MM.1S (cell line): ENCODE data around the gene TEX28.
"Not testable (repeated sequence)": the region's sequence is repeated elsewhere in the genome, so short reads cannot be mapped to it uniquely, and the experiment has no call there.

Experiments
- DNase-seq: peaks from one replicate; pipeline ENCODE4 v3.0.0-alpha.2; 2015
- H2AFZ ChIP-seq: fragments of 300-600 bp; sonication (generic); 2 replicates; pipeline ENCODE4 v1.6.0; 2016; ENCODE audit warnings: antibody characterized with exemption, low read length
- H3F3A ChIP-seq: fragments of 300-600 bp; sonication (generic); 2 replicates; pipeline ENCODE4 v1.6.1; 2016; ENCODE audit warnings: mild to moderate bottlenecking, antibody characterized with exemption, low read length, moderate library complexity, mixed read lengths; ENCODE audit not compliant: insufficient read depth
- H3K27ac ChIP-seq: fragments of 300-600 bp; sonication (generic); 2 replicates; pipeline ENCODE4 v1.5.1; 2016; ENCODE audit warnings: mild to moderate bottlenecking, low read length
- H3K27me3 ChIP-seq: fragments of 300-600 bp; sonication (generic); replicated peaks from 2 replicates; pipeline ENCODE4 v1.6.0; 2016; ENCODE audit warnings: low read length; ENCODE audit not compliant: insufficient read depth
- H3K36me3 ChIP-seq: fragments of 300-600 bp; sonication (generic); replicated peaks from 2 replicates; pipeline ENCODE4 v1.6.1; 2016; ENCODE audit warnings: mild to moderate bottlenecking, low read length, mixed read lengths; ENCODE audit not compliant: insufficient read depth
- H3K4me1 ChIP-seq: fragments of 300-600 bp; sonication (generic); 2 replicates; pipeline ENCODE4 v1.6.1; 2016; ENCODE audit warnings: low read length, mixed read lengths
- H3K4me2 ChIP-seq: fragments of 300-600 bp; sonication (generic); 2 replicates; pipeline ENCODE4 v1.6.0; 2016; ENCODE audit warnings: low read depth, low read length
- H3K4me3 ChIP-seq: fragments of 300-600 bp; sonication (generic); 2 replicates; pipeline ENCODE4 v1.5.1; 2016; ENCODE audit warnings: low read length, mixed read lengths
- H3K79me2 ChIP-seq: fragments of 300-600 bp; sonication (generic); 2 replicates; pipeline ENCODE4 v1.6.1; 2016; ENCODE audit warnings: mixed run types, low read length, mixed read lengths
- H3K9ac ChIP-seq: fragments of 300-600 bp; sonication (generic); 2 replicates; pipeline ENCODE4 v1.6.1; 2016; ENCODE audit warnings: low read length, mixed read lengths
- H3K9me2 ChIP-seq: fragments of 300-600 bp; sonication (generic); replicated peaks from 2 replicates; pipeline ENCODE4 v1.6.1; 2016; ENCODE audit warnings: mild to moderate bottlenecking, low read length, mixed read lengths; ENCODE audit not compliant: insufficient read depth
- H3K9me3 ChIP-seq: fragments of 300-600 bp; sonication (generic); replicated peaks from 2 replicates; pipeline ENCODE4 v1.6.1; 2016; ENCODE audit warnings: mild to moderate bottlenecking, low read length, mixed read lengths; ENCODE audit not compliant: insufficient read depth
- H4K20me1 ChIP-seq: fragments of 300-600 bp; sonication (generic); 2 replicates; pipeline ENCODE4 v1.6.1; 2016; ENCODE audit warnings: mild to moderate bottlenecking, low read length, moderate library complexity, mixed read lengths; ENCODE audit not compliant: insufficient read depth
- EZH2 ChIP-seq: fragments of 300-600 bp; sonication (generic); optimal IDR thresholded peaks from 2 replicates; pipeline ENCODE3; 2017; ENCODE audit warnings: low read depth, mild to moderate bottlenecking, antibody characterized with exemption, low read length, mixed read lengths
- EZH2phosphoT487 ChIP-seq: fragments of 300-600 bp; sonication (generic); IDR thresholded peaks from 2 replicates; pipeline ENCODE4 v1.6.1; 2018; ENCODE audit warnings: antibody characterized with exemption, low read length
- TF ChIP-seq, protein P1 (sequence below): fragments of 300-600 bp; sonication (generic); IDR thresholded peaks from 2 replicates; pipeline ENCODE4 v1.5.1; 2016; ENCODE audit warnings: antibody characterized with exemption, low read length, mixed read lengths

The TEX28 gene, protein sequence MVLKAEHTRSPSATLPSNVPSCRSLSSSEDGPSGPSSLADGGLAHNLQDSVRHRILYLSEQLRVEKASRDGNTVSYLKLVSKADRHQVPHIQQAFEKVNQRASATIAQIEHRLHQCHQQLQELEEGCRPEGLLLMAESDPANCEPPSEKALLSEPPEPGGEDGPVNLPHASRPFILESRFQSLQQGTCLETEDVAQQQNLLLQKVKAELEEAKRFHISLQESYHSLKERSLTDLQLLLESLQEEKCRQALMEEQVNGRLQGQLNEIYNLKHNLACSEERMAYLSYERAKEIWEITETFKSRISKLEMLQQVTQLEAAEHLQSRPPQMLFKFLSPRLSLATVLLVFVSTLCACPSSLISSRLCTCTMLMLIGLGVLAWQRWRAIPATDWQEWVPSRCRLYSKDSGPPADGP

DNA sequence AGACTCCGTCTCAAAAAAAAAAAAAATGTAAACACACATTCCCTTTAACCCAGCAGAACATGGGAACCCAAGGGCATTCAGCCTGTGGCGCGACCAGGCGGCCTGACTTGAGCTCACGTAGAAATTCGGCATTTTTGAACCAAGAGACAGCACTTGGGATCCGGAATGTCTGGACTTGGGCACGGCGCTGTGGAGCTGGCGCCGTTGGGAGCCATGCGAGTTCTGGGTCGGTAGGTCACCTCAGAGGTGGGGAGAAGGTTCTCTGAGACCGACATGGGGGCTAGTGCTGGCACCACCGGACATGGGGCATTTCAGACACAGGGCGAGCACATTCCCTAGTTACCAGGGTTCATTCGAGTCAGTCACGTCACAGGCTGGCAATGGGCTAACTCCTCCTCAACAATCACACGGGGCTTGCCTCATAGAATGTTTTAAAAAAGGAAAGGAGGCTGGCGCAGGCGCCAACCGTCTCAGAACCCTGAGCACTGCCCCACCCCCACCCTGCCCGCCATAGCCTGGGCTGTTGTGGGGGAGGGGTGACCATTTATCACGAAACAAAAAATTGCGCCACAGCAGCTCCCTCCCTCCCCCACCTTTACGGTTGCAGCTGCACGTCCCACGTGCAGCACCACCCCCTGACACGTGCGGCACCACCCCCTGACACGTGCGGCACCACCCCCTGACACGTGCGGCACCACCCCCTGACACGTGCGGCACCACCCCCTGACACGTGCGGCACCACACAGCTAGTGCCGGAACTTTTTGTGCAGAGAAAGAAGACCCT, at the start of gene TEX28:
Gene TEX28, minus strand, starts transcription at position 334 of the 784 bp plus-strand sequence. CDS start 3,007 bp downstream, outside the sequence.
- Histone ChIP-seq H3K79me2 (no peaks in the 10 kb centered on the region), H3K27me3 (no peaks in the 10 kb centered on the region), H3K9me3 (no peaks in the 10 kb centered on the region), H4K20me1 (no peaks in the 10 kb centered on the region), H3K9me2 (no peaks in the 10 kb centered on the region), H3K4me3 (no peak within 1 kb of the TSS), H3K4me1 (peaks cover 4% of the 10 kb centered on the region; the same call in 1 of the 2 replicates), H2AFZ (no peak within 1 kb of the TSS), H3K27ac (no peak within 1 kb of the TSS), H3K9ac (no peak within 1 kb of the TSS), H3K4me2 (no peak within 1 kb of the TSS), H3K36me3 (no peaks in the 10 kb centered on the region), H3F3A (peaks cover 5% of the 10 kb centered on the region)
- no peak for DNase-seq
- TF ChIP-seq EZH2phosphoT487 (no peak), EZH2 (no peak)
- TF ChIP-seq, protein P1, sequence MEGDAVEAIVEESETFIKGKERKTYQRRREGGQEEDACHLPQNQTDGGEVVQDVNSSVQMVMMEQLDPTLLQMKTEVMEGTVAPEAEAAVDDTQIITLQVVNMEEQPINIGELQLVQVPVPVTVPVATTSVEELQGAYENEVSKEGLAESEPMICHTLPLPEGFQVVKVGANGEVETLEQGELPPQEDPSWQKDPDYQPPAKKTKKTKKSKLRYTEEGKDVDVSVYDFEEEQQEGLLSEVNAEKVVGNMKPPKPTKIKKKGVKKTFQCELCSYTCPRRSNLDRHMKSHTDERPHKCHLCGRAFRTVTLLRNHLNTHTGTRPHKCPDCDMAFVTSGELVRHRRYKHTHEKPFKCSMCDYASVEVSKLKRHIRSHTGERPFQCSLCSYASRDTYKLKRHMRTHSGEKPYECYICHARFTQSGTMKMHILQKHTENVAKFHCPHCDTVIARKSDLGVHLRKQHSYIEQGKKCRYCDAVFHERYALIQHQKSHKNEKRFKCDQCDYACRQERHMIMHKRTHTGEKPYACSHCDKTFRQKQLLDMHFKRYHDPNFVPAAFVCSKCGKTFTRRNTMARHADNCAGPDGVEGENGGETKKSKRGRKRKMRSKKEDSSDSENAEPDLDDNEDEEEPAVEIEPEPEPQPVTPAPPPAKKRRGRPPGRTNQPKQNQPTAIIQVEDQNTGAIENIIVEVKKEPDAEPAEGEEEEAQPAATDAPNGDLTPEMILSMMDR = no peak

DNA sequence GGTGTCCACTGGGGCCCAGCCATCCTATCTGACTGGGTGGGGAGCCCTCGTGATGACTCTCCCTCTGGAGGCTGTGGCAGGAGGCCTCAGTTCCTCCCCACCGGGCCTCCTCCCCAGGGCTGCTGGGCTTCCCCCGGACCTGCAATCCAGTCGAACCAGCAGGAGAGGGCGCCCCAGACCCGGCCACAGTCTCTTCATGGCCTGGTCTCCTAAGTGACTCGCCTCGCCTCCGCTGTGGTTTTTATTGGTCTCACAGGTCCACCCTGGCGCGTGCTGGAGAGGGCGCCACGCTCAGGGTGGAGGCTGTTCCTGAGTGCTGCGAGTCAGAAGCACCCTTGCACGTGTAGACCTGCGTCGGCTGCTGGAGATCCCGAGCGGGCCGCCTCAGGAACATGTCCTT, 48.7 kb upstream of the TEX28 start:
- not testable (repeated sequence) for H3K4me3 ChIP-seq, H3K4me1 ChIP-seq, H3K9ac ChIP-seq, DNase-seq, H3K79me2 ChIP-seq, H2AFZ ChIP-seq, H3K27me3 ChIP-seq, H3K4me2 ChIP-seq, H3K9me2 ChIP-seq, H4K20me1 ChIP-seq, H3K27ac ChIP-seq, H3F3A ChIP-seq, H3K9me3 ChIP-seq, H3K36me3 ChIP-seq

DNA sequence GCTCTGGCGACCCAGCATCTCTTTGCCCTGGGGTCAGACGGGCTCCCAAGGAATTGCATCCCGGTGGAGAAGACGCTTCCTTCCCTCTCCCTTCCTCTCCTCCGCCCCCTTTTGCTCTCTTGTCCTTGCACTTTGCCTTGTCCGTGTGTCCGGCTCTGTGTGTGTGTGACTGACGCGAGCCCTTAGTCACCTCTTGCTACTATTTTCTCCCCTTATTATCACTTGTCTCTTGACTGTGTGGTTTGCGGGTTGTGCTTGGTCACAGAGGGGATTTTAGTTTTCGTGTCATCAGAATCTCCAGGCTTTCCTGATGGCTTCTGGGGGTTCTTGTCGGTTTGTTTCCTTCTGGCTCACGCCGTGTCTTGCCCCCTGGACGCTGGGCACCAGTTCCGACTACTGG, 48.1 kb upstream of the TEX28 start:
- H3K4me2 ChIP-seq, H2AFZ ChIP-seq, H3K27me3 ChIP-seq, H3K27ac ChIP-seq, H3K9me3 ChIP-seq, H3F3A ChIP-seq, H3K79me2 ChIP-seq, H3K4me3 ChIP-seq, DNase-seq, H4K20me1 ChIP-seq, H3K36me3 ChIP-seq, H3K9me2 ChIP-seq, H3K4me1 ChIP-seq, H3K9ac ChIP-seq: not testable (repeated sequence)

DNA sequence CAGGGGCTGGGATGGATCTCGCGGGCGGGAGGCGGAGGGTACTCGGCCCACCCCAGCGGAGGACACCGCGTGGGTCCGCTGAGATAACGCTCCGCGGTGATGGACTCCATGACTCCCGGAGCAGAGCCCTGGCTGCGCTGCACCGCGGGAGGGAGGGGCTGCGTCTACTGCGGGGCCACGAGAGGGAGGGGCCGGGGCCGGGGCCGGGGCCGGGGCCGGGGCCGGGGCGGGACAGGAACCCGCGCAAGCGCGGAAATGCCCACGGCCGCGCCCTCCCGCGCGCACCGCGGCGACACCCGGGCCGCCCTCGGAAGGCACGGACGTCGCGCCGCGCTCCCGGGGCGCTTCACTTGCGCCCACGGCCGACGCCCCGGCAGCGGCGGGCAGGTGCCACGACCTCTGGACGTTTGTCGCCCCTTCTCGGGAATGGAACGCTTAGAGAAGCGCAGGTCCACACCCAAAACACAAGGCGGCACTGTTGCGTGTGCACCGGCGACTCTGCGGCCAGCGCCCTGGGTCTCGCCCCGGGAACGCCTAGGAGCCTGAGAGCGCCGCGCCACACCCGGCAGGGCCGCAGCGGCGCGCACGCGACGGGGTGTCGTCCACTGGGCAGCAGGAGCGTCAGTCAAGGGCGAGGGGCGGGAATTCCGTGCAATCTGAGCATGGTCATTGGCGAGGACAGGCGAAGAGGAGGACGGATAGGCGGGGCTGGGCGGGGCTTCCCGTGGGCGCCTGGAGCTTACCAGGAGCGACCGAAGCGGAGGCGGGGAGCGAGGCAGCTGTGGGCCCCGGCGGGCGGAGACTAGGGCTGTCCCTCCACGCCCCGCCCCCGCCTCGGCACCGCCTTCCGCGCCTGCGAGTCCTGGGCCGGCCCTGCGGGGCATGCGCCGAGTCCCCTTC, 46.7 kb upstream of the TEX28 start:
- H3K4me3 ChIP-seq, H3K36me3 ChIP-seq, H2AFZ ChIP-seq, H3K9me2 ChIP-seq, H3K9me3 ChIP-seq, H3K79me2 ChIP-seq, DNase-seq, H3K9ac ChIP-seq, H3K4me2 ChIP-seq, H3F3A ChIP-seq, H3K4me1 ChIP-seq, H3K27ac ChIP-seq, H4K20me1 ChIP-seq, H3K27me3 ChIP-seq: not testable (repeated sequence)
